ACHN (cell line): ENCODE results near the gene OR51G2.

Experiments
- DNase-seq: peaks from one replicate; pipeline ENCODE4 v3.0.0-alpha.2; 2015
- in situ Hi-C: cut with HindIII; loops from 2 replicates; pipeline ENCODE4 v1.10.0; 2017; ENCODE audit warnings: low sequenced_read_pairs, low pct_ligation_motif_present, low pct_unique_long_range_greater_than_20kb

Gene OR51G2

DNA sequence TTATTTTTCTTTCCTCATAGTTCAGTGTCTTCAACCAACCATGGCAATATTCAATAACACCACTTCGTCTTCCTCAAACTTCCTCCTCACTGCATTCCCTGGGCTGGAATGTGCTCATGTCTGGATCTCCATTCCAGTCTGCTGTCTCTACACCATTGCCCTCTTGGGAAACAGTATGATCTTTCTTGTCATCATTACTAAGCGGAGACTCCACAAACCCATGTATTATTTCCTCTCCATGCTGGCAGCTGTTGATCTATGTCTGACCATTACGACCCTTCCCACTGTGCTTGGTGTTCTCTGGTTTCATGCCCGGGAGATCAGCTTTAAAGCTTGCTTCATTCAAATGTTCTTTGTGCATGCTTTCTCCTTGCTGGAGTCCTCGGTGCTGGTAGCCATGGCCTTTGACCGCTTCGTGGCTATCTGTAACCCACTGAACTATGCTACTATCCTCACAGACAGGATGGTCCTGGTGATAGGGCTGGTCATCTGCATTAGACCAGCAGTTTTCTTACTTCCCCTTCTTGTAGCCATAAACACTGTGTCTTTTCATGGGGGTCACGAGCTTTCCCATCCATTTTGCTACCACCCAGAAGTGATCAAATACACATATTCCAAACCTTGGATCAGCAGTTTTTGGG lies 37.2 kb downstream of the OR51G2 start, which contains the start of gene OR51T1:
TSS of gene OR51T1 (plus strand) at position 41 of the 641 bp plus-strand sequence. CDS start at position 41, 0 bp downstream.
- DNase-seq, result no peak
- in situ Hi-C loops, result no loop called here

DNA sequence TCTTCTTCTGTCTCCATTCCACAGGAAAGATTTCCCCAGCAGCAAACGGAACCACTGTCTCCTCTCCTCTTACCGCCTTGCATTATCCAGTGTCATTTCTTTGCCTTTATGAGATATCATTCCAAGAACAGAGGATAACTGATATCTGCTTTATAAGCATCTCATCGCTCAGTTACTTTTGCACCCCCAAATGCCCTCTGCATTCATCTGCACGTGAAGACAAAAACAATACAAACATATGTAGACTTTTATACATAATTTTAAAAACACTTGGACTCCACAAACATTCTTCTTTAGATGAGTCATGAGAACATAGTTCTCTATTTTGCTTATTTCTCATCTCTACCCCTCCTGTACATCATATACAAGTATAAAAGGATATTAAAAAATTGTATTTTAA lies 38.0 kb downstream of the OR51G2 start:
- in situ Hi-C loops, result no loop called here
- no peak for DNase-seq

DNA sequence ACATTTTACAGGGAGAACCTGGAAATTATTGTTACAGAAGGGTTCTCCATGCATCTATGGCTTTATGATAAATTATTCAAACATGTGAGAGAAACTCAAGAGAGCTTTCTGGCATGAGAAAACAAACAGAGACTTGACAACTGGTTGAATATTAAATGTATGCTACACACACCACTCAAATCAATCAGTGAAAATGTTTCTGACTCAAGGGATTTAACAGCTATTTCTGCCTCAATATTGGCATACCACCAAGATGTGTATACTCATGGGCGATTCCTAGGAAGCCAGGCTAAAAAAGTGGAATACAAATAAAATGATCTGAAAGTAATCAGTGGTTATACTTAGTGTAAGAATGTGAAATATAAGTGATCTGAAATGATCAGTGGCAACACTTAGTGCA lies 53.3 kb downstream of the OR51G2 start:
- in situ Hi-C loops, result no loop called here

DNA sequence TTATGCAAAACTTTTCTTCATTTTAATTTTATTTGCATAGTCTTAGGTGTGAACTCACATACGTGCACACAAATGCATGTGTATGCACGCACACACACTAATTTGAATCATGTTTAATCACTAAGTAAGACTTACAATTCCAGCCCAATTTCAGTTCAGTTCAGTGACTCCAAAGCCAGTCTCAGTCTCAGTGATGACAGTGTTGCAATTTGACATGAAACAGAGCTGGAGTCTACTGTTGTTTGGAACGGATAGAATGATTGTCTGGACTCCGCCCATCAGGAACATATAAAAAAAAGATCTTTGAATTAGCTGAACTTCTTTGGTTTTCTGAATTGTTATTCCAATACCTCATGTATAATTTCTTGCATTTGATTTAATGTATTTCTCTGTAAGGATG lies 55.3 kb downstream of the OR51G2 start:
- no peak for DNase-seq

More for the DNA sequence above, 53.3 kb downstream of the OR51G2 start:
- no peak for DNase-seq

More for the DNA sequence above, 55.3 kb downstream of the OR51G2 start:
- in situ Hi-C loops, result no loop called here
